ENCODE data around the gene HOXC10.
A peak's percentile ranks its signal among the peaks of the same experiment; 100 is the strongest.

HOXC10 gene

DNA sequence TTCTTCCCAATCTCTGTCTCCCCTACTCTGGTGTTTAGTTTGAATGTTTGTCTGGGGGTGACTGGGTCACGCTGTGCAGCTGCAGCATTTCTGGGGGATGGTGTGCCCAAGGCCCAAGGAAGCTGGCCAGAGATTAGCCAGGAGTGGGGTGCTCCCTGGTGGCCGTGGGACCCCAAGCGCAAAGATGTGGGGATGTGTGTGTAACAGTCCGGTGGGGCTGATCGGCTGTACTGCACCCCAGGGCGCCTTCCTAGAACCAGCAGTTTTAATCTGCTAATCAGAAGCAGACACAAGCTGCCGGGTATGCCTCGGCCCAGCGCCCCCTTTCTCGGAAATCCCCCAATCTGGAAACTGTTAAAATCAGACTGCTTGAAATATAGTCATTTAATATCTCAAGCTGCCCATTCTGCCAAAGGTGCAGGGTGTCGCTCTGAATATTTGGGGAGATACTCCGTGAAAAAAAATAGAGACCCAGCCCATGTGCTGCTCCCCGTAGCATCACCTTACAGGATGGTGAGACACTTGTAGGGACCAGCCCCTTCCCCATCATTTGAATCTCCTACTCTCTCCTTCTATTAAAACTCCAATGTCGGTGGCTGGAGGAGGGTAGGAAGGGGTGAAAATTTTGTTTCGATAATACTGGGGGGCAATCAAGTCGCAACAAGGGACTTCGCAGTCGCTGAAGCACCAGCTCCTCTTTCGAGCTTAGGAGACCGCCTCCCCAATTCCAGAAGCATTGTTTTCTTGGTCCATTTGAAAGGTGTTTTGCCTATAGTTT is 19.3 kb downstream of the HOXC10 start:
- peak in 1 of 2 experiments; percentile 7 for DNase-seq

DNA sequence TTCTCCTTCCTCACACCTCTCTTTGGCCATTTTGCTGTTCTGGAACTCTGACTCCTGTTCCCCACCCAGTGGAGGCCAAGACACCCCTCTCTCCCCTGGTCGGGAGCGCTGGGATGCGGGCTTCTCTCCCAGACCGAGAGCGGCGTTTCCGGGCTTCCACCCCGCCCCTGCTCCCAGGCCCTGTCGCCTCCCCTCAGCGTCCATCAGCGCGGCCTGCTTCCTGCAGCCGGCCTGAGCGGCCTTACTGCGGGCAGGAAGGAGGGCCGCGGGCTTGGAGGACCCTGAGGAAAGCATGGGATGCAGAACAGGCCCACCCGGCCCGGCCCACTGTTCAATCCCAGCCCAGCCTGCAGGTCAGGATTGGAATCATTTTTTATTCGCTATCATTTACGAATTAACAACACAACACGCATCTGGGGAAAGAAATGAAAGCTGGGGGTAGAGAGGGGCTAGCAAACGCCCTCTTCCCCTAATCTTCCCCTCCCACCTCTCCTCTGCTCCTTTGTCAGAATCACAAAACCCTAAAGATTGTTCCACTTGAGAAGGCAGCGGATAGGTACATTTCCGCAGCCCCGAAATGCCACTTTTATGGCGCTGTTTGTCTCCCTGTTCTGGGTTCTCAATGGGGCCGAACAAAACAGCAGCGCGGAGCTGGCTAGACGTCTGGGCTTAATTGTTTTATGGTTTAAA is 20.0 kb downstream of the HOXC10 start:
- no peak for DNase-seq

DNA sequence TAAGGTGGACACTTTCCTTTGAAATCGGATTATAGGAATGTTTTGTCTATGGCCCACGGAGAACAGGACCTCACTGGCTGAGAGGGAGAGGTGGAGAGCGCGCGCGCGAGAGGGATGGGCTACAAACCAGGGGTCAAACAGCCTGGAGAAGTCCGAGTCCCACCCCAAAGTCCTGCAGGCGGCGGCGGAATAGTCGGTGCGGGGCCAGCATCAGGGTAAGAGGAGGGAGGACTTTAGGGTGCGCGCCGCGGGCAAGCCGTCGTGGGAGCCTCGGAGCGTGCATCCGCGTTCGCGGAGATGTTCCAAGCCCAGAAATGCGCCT is 20.5 kb downstream of the HOXC10 start:
- no peak for DNase-seq

DNA sequence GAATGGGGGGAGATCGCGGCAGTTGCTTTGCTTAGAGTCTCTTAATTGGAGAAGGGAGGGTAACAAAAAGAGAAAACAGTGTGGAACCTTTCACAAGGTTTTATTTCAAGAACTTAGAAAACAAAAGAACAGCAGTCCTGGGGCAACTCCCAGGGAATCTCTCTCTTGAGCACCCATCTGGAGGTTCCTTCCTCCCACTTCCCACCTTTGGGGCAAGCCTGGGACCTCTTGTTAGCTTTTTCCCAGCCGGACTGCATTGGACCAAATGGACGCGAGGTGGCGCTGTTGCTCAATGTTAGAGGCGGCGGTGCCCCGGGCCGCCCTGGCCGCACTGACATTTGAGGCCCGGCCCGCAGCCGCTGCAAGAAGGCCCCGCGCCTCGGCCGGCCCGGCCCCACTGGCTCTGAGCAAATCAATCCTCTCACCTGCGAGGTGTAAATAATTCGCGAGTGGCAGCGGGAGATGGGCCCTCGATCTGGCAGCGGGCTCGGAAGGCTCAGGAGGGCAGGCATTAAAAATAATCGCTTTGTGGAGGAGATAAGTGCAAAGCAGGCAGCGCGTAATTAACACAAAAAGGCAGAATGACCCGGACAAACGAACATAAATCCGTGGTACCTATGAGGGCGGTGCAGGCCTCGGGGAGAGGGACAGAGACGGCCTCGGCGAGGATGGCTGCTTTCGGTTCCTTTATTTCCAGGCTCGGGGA is 21.1 kb downstream of the HOXC10 start:
- peak in 1 of 2 experiments; percentile 63 for DNase-seq

DNA sequence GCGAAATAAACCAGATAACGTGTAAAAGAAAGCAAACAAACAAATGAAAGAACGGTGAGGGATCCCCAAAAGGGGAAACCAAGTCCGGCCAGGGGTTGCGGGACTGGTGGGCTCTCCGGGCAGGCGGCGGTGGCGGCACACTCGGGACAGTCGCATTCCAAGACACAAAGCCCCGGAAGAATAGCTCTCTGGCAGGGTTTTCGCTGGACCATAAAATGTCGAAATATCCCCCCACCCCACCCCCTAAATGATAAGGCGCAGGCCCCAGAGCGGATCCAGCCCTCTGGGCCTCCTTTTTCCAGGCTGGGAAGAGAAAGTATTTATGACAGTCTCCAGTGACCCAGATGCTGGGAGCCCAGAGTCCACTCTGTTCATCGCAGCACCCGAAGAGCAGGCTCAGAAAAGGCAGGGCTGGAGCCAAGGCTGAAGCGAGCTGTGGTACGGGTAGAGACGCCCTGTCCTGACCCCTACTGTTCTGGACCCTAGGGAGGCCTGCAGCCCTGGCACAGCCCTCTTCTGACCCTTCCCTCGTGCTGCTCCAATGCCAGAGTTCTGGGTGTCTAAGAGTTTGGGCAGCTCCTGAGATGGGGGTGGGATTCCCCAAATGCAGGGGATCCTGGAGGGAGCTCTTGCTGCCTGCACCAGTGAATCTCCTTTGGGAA is 21.7 kb downstream of the HOXC10 start:
- DNase-seq, result no peak

GRCh38 chr12:54007538-54008259 is 22.8 kb downstream of the HOXC10 start:
- DNase-seq, result no peak

- no peak for DNase-seq
These were observed 23.3 kb downstream of the HOXC10 start for GRCh38 chr12:54008260-54008552.

- DNase-seq, result peak in 1 of 2 experiments; percentile 34
These were observed 24.5 kb downstream of the HOXC10 start for GRCh38 chr12:54009171-54010052.

DNA sequence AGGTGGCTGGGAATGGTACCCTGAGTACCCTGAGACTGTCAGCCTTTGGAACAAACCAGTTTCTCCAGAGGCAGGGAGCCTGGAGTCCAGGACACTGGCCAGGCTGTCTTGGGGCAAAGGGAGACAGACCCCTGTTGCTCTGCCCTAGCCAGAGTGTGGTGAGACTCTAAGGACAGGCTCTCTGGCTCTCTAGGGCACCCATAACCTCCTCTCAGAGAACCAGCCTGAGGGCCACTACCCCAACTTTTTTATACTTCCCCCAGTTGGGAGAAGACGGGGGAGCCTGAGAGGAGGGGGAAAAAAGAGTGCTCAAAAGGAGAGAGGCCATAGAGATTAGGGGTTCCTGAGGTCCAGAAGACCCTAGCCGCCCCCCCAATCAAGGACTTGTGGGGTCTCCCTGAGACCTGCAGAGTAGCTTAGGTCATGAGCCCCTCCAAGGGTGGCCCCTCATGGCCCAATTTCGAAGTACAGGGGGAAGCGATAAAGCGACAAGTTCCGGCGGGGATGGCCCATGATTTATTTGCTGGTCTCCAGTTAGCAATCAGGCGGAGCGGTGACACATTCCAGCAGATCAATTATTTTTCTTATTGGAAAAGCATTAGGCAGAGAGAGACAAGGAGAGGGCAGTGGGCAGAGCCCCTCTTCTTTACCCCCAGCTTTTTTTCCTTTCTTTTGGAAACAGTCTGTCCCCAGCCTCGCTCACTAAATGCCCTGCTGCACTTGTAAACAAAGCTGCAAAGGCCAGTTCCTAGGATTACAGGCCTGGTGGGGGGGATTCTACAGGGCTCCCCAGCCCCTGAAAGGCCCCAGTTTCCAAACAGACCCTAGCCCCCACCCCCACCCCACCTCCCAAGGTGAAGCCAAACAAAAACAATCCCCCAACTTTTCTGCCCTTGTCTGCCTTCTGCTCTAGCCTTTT is 25.4 kb downstream of the HOXC10 start:
- DNase-seq, result no peak

GRCh38 chr12:54010972-54011664 is 26.2 kb downstream of the HOXC10 start:
- DNase-seq, result no peak

GRCh38 chr12:54011665-54012532 is 27.0 kb downstream of the HOXC10 start:
- DNase-seq, result no peak

- DNase-seq, result no peak
These were observed 27.9 kb downstream of the HOXC10 start for GRCh38 chr12:54012631-54013409.

DNA sequence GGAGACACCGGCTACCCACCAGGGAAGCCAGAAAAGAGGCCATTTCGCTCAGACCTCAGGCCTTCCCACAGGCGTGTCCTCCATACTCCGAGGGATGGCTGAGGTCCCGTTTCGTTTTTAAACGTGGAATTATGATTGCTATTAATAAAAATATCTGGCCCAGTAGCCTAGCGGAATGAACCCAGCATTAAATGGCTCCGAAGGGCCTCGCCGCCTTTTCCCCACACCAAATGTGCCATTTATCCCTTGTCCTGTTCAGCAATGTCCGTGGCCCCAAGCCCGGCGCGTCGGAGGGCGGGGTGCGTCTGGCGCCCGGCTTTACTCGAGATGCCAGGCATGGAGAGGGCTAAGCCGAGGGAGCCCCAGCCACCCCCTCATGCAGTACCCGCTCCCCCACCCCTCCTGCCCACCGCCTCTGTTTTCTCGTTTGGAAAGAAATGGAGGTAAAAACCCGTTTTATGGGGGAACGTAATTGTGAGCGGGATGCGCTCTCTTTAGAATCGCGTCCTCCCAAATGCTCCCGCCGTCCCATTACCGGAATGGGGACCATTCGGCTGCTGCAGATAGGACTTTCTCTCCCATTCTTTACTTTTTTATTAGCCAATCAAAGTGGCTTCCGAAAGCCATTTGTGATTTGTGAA is 29.6 kb downstream of the HOXC10 start:
- no peak for DNase-seq

- DNase-seq, result no peak
These were observed 30.3 kb downstream of the HOXC10 start for GRCh38 chr12:54015018-54015931.

GRCh38 chr12:54016051-54016450 is 31.1 kb downstream of the HOXC10 start:
- DNase-seq, result no peak

GRCh38 chr12:54016478-54016964 is 31.6 kb downstream of the HOXC10 start:
- DNase-seq, result peak; percentile 43 to 80

Measured in SW 1271 (cell line).